Measurements from ENCODE around the gene KRT17. TPM values are rescaled to one million over a fixed set of nuclear protein-coding genes. Genes with fewer than 3 reads are reported as not detected.

The KRT17 gene
- total and polyA plus RNA-seq, 2 donors (not counting 1 experiment from before 2014, with no cell fraction given) = not detected

GRCh38 chr17:41649923-41650519, 25.6 kb upstream of the KRT17 start:
- no peak overlapping the region for H3K4me2 ChIP-seq (replicated peaks; ENCODE audit: low read depth, low read length, poor library complexity, severe bottlenecking)
- H4K20me1 ChIP-seq (ENCODE audit: control insufficient read depth, insufficient read depth, low read length, poor library complexity, severe bottlenecking) = no peaks in the 10 kb centered on the region
- CTCF ChIA-PET = interaction anchor here (0.7 to 11.9 kb wide), 15 partner anchors 8 to 1110 kb away, joined by 3 to 438 read pairs (median 10); partner anchors contain the start of gene EIF1
- POLR2A ChIA-PET = interaction anchor here (0.8 kb wide), 1 partner anchor 13 kb away, joined by 3 read pairs; no protein-coding TSS in a partner anchor
- Mint-ChIP-seq H3K27me3 (no peaks in the 10 kb centered on the region), H3K27ac (no peak overlapping the region), H3K4me3 (no peak overlapping the region), H3K9me3 (ENCODE audit: insufficient read depth) (no peaks in the 10 kb centered on the region), H3K4me1 (peaks cover 12% of the 10 kb centered on the region)
- no peak for TF ChIP-seq CTCF (IDR thresholded peaks at IDR 0.05)
- TF ChIP-seq EZH2 (IDR thresholded peaks at IDR 0.05; ENCODE audit: borderline replicate concordance, insufficient read depth, low read depth, low read length, poor library complexity, severe bottlenecking) = no peak
- no peak overlapping the region for H3K27ac ChIP-seq (ENCODE audit: low read length in 2 of 2)
- H3K9ac ChIP-seq (ENCODE audit: low read length) = no peak overlapping the region
- WGBS (ENCODE audit: insufficient coverage) = 91% methylated on average over 10 of the region's 10 CpGs
- peaks cover 9 to 18% of the 10 kb centered on the region in 2 donors for H3K4me1 ChIP-seq (ENCODE audit: control insufficient read depth in 2 of 2, insufficient read depth in 2 of 2, low read length in 2 of 2)
- no peak overlapping the region for H2AFZ ChIP-seq (ENCODE audit: insufficient read depth, low read depth, low read length, poor library complexity, severe bottlenecking)
- DNase-seq (no peak), ATAC-seq (ENCODE audit: low read depth) (no peak)
- intact Hi-C loops (cut with micrococcal nuclease) = loop anchor here (5.0 kb wide), 1 partner anchor 1028 kb away; no protein-coding TSS in a partner anchor
- H3K9me3 ChIP-seq (ENCODE audit: control extremely low read depth in 1 of 3, control insufficient read depth in 2 of 3, insufficient read depth in 1 of 3, low read length in 2 of 3) = no peaks in the 10 kb centered on the region
- H3K4me3 ChIP-seq (ENCODE audit: control extremely low read depth in 1 of 5, extremely low read depth in 1 of 5, insufficient read depth in 1 of 5, low read depth in 2 of 5, low read length in 4 of 5) = no peak overlapping the region
- no peaks in the 10 kb centered on the region for H3K79me2 ChIP-seq (ENCODE audit: control insufficient read depth, insufficient read depth, low read length)
- H3K27me3 ChIP-seq (replicated peaks in 1 of 4; ENCODE audit: control extremely low read depth in 1 of 4, control insufficient read depth in 3 of 4, insufficient read depth in 4 of 4, low read length in 3 of 4) = peaks cover 0 to 5% (median 1%) of the 10 kb centered on the region in 4 experiments
- H3K36me3 ChIP-seq (replicated peaks in 1 of 2; ENCODE audit: control extremely low read depth in 1 of 2, control insufficient read depth in 1 of 2, extremely low read depth in 1 of 2, insufficient read depth in 2 of 2, low read length in 1 of 2) = no peaks in the 10 kb centered on the region
